OCI-LY3 (cell line): Measurements from ENCODE around the gene IGF2.

Experiments used
- CTCF ChIP-seq: fragments of 200-600, 300-600 bp; sonication (generic); IDR thresholded peaks from 2 replicates; pipeline ENCODE4 v1.5.1; 2014; ENCODE audit warnings: antibody characterized with exemption, low read length, low read depth
- EZH2phosphoT487 ChIP-seq: fragments of 200-600 bp; shearing (Covaris generic); IDR thresholded peaks from 2 replicates; pipeline ENCODE4 v1.6.1; 2018; ENCODE audit warnings: antibody characterized with exemption, mixed run types, low read depth

- TF ChIP-seq CTCF (no peak), EZH2phosphoT487 (no peak)
These were observed 33.7 kb downstream of the IGF2 start for GRCh38 chr11:2105511-2105910.
